ENCODE results near the gene DCAF6.

Gene DCAF6

GRCh38 chr1:167966050-167966449 lies 29.6 kb downstream of the DCAF6 start:
- peaks cover 6% of the 10 kb centered on the region; the same call in 1 of the 2 replicates for H3K79me2 ChIP-seq (ENCODE audit: insufficient read depth, low read depth)
- H3K27me3 ChIP-seq (ENCODE audit: insufficient read depth, low read depth), result no peaks in the 10 kb centered on the region
- H3K9ac ChIP-seq, result no peak overlapping the region
- H3K4me3 ChIP-seq (IDR thresholded peaks at IDR 0.05; ENCODE audit: insufficient read depth, low read depth, low read length), result no peak overlapping the region
- no peak for TF ChIP-seq CTCF (conservative IDR thresholded peaks at IDR 0.05; ENCODE audit: low read depth, low read length)
- H3K36me3 ChIP-seq (ENCODE audit: insufficient read depth), result no peaks in the 10 kb centered on the region
- H2AFZ ChIP-seq (ENCODE audit: low read depth), result no peak overlapping the region
- H3K27ac ChIP-seq, result no peak overlapping the region
- H3K4me2 ChIP-seq, result no peak overlapping the region
- H4K20me1 ChIP-seq (ENCODE audit: insufficient read depth), result no peaks in the 10 kb centered on the region
- no peaks in the 10 kb centered on the region for H3K4me1 ChIP-seq (ENCODE audit: low read depth, poor library complexity, severe bottlenecking)

GRCh38 chr1:167968569-167968968 lies 32.1 kb downstream of the DCAF6 start:
- Histone ChIP-seq H3K4me1 (ENCODE audit: low read depth, poor library complexity, severe bottlenecking) (no peaks in the 10 kb centered on the region), H3K79me2 (ENCODE audit: insufficient read depth, low read depth) (no peaks in the 10 kb centered on the region)

GRCh38 chr1:167973832-167974231 lies 37.3 kb downstream of the DCAF6 start:
- no peak overlapping the region for H2AFZ ChIP-seq (ENCODE audit: low read depth)
- no peak for TF ChIP-seq CTCF (conservative IDR thresholded peaks at IDR 0.05; ENCODE audit: low read depth, low read length)
- H3K4me3 ChIP-seq (IDR thresholded peaks at IDR 0.05; ENCODE audit: insufficient read depth, low read depth, low read length), result no peak overlapping the region
- no peaks in the 10 kb centered on the region for H3K27me3 ChIP-seq (ENCODE audit: insufficient read depth, low read depth)
- no peaks in the 10 kb centered on the region for H3K4me1 ChIP-seq (ENCODE audit: low read depth, poor library complexity, severe bottlenecking)
- H3K27ac ChIP-seq, result no peak overlapping the region
- H3K79me2 ChIP-seq (ENCODE audit: insufficient read depth, low read depth), result no peaks in the 10 kb centered on the region
- no peak overlapping the region for H3K9ac ChIP-seq
- no peak overlapping the region for H3K4me2 ChIP-seq
- no peaks in the 10 kb centered on the region for H4K20me1 ChIP-seq (ENCODE audit: insufficient read depth)
- H3K36me3 ChIP-seq (ENCODE audit: insufficient read depth), result no peaks in the 10 kb centered on the region

More at GRCh38 chr1:167968569-167968968, 32.1 kb downstream of the DCAF6 start:
- no peak overlapping the region for H3K27ac ChIP-seq
- H3K4me2 ChIP-seq, result no peak overlapping the region
- H3K27me3 ChIP-seq (ENCODE audit: insufficient read depth, low read depth), result no peaks in the 10 kb centered on the region
- no peaks in the 10 kb centered on the region for H4K20me1 ChIP-seq (ENCODE audit: insufficient read depth)
- no peak overlapping the region for H2AFZ ChIP-seq (ENCODE audit: low read depth)
- no peak overlapping the region for H3K9ac ChIP-seq
- H3K36me3 ChIP-seq (ENCODE audit: insufficient read depth), result no peaks in the 10 kb centered on the region
- no peak for TF ChIP-seq CTCF (conservative IDR thresholded peaks at IDR 0.05; ENCODE audit: low read depth, low read length)
- no peak overlapping the region for H3K4me3 ChIP-seq (IDR thresholded peaks at IDR 0.05; ENCODE audit: insufficient read depth, low read depth, low read length)

GRCh38 chr1:167974698-167975097 lies 38.2 kb downstream of the DCAF6 start:
- Histone ChIP-seq H3K27me3 (ENCODE audit: insufficient read depth, low read depth) (no peaks in the 10 kb centered on the region), H3K36me3 (ENCODE audit: insufficient read depth) (no peaks in the 10 kb centered on the region; the same call in 1 of the 2 replicates), H3K4me2 (no peak overlapping the region), H3K79me2 (ENCODE audit: insufficient read depth, low read depth) (no peaks in the 10 kb centered on the region), H3K9ac (no peak overlapping the region), H2AFZ (ENCODE audit: low read depth) (no peak overlapping the region), H3K4me1 (ENCODE audit: low read depth, poor library complexity, severe bottlenecking) (no peaks in the 10 kb centered on the region), H4K20me1 (ENCODE audit: insufficient read depth) (no peaks in the 10 kb centered on the region), H3K27ac (no peak overlapping the region), H3K4me3 (IDR thresholded peaks at IDR 0.05; ENCODE audit: insufficient read depth, low read depth, low read length) (no peak overlapping the region)
- no peak for TF ChIP-seq CTCF (conservative IDR thresholded peaks at IDR 0.05; ENCODE audit: low read depth, low read length)

Measured in KMS-11 (cell line).